Fibroblast of the aortic adventitia (primary cell): ENCODE data around the gene CORO1C. TPM values are rescaled to one million over a fixed set of nuclear protein-coding genes. Genes with fewer than 3 reads are reported as not detected.

Experiments used
- DNase-seq: peaks from one replicate; pipeline ENCODE4 v3.0.0-alpha.2; 2010; ENCODE audit warnings: low read depth
- H3K4me3 ChIP-seq: 2 replicates; pipeline ENCODE4 v1.5.1; 2011; ENCODE audit warnings: low read depth, mild to moderate bottlenecking, control low read depth, low read length, moderate library complexity
- total RNA-seq: library from RNA; depleted of rRNA; stranded (reverse); fragments of >200 nt; gene quantifications from 2 replicates; pipeline ENCODE4 v1.2.3, GENCODE V29; 2012; ENCODE audit warnings: low replicate concordance
- TF ChIP-seq, protein P1 (sequence below): IDR thresholded peaks from 2 replicates; pipeline ENCODE4 v1.5.1; 2011; ENCODE audit warnings: mild to moderate bottlenecking, low read length, control low read depth, inconsistent platforms; ENCODE audit not compliant: insufficient read depth

Gene CORO1C
- 202 and 234 TPM in 2 replicates for total RNA-seq

GRCh38 chr12:108731105-108731865 lies at the start of gene CORO1C:
Gene CORO1C, minus strand, starts transcription at chr12:108731518. Its CDS starts 30,200 bp downstream, at chr12:108701318.
- TF ChIP-seq, protein P1, sequence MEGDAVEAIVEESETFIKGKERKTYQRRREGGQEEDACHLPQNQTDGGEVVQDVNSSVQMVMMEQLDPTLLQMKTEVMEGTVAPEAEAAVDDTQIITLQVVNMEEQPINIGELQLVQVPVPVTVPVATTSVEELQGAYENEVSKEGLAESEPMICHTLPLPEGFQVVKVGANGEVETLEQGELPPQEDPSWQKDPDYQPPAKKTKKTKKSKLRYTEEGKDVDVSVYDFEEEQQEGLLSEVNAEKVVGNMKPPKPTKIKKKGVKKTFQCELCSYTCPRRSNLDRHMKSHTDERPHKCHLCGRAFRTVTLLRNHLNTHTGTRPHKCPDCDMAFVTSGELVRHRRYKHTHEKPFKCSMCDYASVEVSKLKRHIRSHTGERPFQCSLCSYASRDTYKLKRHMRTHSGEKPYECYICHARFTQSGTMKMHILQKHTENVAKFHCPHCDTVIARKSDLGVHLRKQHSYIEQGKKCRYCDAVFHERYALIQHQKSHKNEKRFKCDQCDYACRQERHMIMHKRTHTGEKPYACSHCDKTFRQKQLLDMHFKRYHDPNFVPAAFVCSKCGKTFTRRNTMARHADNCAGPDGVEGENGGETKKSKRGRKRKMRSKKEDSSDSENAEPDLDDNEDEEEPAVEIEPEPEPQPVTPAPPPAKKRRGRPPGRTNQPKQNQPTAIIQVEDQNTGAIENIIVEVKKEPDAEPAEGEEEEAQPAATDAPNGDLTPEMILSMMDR, result peak; percentile 79
- peak within 1 kb of the TSS; percentile 96 for H3K4me3 ChIP-seq
- peak; percentile 95 for DNase-seq

DNA sequence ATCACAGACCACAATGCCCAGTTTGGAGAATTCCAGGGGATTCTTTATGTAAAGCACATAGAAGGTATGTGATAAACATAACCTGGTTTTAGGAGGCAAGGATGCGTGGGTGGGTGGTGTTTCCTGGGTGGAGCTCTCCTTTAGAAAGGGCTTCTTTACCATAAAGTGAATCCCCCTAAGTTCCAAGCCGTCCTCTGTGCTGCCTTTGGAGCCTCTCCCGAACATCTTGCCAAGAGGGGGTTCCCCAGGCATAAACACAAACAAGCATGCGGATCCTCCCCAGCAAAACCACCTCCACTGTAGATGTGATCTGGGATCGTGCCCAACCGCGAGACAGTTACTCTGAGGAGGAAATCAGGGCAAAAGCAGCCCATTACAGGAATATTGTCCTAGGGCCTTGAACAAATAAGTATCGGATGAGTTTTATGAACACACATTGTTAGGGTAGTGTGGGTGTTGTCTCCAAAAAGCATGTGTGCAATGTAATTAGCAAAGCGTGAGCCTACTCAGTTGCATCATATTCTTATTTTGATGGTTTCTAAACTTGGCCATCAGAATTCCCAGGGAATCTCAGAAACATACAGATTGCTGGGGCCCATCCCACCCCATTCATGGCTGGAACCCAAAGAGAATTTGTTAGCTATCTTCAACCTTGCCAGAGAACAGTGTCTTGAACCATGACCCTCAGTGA lies 48.8 kb upstream of the CORO1C start:
- TF ChIP-seq, protein P1, result no peak
- H3K4me3 ChIP-seq, result no peak overlapping the region
- peak; percentile 62 for DNase-seq

DNA sequence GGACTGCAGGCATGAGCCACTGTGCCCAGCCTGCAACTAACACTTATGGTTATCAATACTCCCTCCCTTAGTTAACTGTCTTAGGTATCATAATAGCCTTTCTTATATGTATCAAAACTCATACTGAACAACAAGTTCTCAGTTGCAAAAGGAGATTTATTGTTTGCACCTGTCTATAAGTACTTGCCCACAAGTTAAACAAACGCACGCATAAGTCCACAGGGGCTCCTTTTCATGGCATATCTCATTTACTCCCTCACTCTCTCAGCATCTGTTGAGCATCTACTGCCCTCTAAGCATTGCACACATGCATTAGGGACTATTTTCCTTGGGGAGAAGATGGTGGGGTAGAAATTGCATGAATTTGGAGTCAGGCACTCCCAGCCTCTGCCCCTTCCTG lies 46.7 kb upstream of the CORO1C start:
- TF ChIP-seq, protein P1, result no peak
- no peak overlapping the region for H3K4me3 ChIP-seq
- DNase-seq, result no peak

DNA sequence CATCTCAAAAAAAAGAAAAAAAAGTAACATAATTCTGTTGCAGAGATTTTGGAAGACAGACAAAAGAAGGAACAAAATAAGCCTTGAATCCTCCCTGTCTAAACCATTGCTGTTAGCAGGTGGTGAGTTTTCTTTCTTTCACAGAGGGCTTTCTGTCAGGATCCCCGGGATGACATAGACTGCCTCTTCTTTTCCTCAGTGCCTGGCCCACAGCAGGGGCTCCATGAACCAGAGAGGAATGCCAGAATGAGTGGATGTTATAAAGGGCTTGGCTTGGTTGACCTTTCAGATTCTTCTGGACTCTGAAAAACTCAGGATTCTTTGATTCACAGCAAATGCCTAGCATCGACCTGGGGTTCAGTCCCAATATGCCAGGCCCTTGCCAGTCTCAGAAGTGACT lies 45.8 kb upstream of the CORO1C start:
- no peak for DNase-seq
- no peak overlapping the region for H3K4me3 ChIP-seq
- TF ChIP-seq, protein P1, result no peak

GRCh38 chr12:108773798-108774788 lies 42.8 kb upstream of the CORO1C start:
- TF ChIP-seq, protein P1, result no peak
- H3K4me3 ChIP-seq, result no peak overlapping the region
- peak; percentile 55 for DNase-seq
